CD1c-positive myeloid dendritic cell (primary cell): ENCODE results near the gene DHRSX.
"Not testable (repeated sequence)": the region's sequence is repeated elsewhere in the genome, so short reads cannot be mapped to it uniquely, and the experiment has no call there.

Source experiments
- DNase-seq: peaks from one replicate; pipeline ENCODE4 v3.0.0-alpha.2; 2016; ENCODE audit errors: extremely low spot score

DHRSX gene

DNA sequence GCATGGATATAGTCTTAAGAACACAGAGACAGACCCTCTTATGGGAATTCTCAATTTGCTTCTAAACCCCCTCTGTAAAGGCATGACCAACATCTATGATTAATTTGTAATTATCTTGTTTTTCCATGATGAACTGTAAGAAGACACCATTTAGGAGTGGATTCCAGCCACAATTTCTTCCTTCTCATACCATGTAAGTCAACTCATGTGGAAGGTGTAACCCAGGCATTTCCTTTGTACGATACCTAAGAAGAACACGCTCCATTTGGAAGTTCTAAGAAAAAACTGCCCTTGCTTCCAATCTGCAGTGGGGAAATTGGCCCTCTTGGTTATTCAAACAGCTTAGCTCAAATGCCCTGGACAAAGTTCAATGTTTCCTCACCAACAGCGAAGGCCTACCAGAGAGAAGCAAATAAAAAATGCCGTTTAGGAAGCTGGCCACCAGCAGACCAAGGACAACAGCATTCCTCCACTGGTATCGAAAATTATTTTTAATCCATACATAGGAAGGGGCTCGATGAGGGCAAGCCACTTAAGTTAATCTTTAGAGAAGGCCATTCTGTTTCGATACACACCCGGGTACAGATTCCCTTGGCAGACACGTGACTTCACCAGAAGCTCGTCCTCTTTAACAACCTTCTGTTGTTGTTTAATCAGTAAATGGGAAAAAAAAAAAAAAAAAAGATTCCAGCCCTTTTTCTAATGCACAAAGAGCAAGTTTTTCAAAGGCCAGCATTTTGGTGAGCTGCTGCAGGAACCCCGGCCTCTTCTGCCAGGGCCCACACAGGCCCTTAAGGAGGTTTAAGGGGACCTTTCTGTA lies 2.6 kb downstream of the DHRSX start:
- DNase-seq = no peak

DNA sequence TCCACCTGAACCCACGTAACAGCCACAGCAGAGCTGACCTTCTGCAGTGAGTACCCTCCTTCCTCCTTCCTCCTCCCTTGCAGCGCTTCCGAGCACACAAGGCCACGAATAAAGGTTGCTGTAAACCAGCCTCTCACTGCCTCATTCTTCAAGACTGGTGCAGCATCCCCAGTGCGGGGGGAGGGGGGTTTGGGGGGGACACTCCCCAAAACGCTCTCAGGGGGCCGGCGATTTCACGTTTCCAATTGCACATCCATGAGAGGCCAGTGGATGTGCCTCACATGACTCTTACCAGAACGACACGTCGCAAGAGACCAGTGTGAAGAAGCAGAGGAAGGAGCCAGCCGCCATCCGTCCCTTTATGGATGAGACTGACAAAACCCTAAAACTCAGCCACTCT lies 5.2 kb downstream of the DHRSX start:
- no peak for DNase-seq

DNA sequence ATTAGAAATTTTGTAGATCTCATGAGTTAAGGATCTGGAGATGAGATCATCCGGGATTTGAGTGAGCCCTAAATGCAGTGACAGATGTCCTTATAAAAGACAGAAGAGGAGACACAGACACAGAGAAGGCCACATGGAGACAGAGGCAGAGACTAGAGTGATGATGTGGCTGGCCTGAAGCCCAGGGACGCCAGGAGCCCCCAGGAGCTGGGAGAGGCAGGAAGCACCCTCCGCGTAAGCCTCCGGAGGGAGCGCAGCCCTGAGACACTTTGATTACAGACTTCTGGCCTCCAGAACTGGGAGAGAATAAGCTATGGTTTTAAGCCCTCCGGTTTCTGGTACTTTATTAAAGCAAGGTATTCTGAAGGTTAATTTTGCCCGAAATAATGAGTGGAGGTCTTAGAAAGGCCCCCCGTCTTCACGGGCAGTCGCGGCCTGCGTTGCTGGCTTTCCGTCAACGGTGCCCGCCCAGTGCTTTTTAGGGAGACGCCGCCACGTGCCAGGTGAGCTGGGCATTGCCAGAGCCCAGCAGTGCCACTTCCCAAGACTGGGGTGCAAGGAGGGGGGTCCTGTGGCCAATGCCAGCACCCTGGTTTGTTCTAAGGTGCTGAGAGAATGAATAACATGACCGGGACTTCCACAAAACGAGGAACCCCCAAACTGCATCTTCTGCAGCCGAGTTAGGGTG lies 8.1 kb downstream of the DHRSX start:
- DNase-seq = no peak

DNA sequence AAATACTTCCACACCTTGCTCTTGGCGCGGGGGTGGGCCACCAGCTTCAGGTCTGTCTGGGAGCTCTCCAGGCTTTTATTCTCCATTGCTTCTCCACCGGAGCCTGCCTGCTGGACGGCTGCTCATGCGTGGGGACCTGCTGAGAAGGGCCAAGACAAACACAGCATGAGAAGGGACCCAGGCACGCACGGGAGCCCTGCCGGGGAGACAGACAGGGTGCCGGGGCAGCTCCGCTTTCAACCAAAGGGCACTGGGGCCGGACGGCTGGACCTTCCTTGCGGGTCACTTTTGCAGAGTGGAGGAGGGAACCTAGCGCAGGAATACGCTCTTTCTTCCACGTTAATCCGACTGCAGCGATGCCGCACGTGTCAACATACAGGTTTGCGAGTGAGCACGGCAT lies 10.1 kb downstream of the DHRSX start:
- DNase-seq = no peak

DNA sequence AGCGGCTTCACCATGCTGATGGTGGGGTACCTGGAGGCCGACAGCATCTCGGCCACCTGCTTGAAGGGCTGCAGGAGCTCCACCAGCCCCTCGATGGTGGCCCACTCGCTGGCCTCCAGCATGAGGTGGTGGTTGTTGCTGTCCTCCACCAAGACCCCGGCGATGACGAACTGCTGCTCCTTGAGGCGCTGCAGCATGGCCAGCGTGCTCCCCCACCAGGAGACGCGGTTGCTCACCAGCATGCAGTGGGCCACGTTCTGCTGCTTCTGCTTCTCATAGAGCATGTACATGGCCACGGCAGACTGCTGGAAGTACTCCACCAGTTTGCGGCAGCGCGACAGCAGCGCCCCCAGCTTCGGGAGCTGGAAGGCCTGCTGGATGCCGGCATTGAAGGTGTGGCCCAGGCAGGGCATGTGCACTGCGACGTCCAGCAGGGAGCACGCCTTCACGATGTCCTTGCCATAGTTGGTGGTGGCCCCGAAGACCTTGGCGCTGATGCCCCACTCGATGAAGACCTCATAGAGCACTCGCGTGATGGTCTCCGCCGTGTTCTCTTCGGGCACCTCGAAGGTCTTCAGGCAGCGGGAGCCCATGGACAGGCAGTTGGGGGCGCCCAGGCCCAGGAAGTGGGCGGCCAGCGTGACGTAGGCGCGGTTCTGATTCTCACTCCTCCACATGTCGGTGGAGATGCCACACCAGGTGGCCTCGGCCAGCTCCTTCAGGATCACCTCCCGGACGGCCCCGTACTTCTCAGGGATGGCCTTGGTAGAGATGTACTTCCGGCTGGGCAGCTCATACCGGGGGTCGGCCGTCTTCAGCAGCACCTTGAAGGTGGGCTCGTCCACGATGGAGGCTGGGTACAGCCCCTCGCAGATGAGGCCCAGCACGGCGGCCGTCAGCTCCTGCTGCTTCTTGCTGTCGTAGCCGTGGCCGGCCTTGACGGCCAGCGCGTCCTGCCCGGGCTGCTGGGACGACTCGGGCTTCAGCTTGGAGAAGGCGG lies 11.0 kb downstream of the DHRSX start:
- no peak for DNase-seq

DNA sequence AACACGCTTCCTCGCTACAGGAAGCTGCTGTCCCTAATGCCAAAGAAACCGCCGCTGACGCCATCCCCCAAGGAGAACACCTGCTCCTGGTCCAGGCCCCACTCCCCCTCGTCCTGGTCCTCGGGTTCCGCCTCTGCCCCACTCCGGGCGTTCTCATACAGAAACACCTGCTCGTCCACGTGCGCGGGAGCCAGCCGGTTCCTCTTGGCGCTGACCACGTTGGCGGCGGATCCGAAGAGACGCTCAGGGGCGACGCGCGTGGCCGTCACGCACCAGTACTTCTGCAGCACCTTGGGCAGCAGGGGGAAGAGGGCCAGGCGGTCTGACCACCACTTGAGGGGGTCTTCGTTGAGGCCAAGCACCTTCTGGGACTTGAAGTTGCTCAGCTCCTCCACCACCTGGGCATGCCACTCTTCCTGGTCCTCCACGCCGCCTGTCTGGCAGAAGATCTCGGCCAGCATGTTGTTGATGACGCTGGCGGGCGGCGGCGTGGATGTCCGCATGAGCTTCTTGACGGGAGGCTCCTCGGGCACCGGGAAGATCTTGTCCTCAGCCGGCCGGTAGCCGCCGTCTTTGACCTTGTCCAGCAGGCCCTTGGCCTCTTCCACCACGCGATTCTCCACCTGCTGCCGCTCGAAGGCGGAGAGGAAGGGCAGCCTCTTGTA lies 12.0 kb downstream of the DHRSX start:
- no peak for DNase-seq

DNA sequence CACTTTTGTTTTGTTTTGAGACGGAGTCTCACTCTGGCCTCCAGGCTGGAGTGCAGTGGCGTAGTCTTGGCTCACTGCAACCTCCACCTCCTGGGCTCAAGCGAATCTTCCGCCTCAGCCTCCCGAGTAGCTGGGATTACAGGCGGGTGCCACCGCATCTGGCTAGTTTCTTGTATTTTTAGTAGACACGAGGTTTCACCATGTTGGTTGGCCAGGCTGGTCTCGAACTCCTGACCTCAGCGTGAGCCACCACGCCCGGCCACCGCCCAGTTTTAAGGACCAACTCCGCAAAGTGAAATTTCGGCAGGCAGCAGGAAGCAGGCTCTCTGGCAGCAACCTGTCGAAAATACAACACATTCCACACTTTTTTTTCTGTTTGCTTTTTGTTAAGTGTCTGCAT lies 13.4 kb downstream of the DHRSX start:
- DNase-seq = no peak

DNA sequence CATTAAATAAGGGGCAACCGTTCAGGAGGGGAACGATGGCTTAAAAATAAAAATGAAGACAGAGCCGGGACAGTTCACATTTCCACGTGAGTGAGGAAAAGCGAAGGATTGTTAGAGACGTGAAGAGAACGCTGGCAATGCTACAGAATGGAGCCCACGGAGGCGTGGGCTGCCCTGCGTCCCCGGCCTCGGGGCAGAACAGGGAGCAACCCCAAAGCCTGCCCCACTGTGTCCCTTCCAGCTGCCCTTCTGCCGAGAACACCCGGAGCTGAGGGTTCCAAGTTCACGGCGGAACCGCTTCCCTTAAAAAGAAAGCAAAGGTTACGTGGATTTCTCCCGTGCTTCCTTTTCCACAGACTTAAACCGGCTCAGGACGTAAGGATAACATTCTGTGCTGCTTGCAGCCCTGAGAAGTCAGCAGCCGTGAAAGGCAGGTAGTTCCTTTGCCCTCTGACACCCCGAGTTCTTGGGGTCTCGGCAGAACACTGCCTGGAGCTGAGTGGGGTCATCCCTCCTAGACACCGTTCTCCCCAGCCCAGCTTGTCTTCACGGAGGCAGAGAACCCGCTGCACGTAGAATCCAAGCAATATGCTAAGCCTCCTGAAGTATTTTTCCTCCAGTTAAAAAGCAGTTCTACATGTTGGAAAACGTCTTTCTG lies 14.2 kb downstream of the DHRSX start:
- DNase-seq = no peak

DNA sequence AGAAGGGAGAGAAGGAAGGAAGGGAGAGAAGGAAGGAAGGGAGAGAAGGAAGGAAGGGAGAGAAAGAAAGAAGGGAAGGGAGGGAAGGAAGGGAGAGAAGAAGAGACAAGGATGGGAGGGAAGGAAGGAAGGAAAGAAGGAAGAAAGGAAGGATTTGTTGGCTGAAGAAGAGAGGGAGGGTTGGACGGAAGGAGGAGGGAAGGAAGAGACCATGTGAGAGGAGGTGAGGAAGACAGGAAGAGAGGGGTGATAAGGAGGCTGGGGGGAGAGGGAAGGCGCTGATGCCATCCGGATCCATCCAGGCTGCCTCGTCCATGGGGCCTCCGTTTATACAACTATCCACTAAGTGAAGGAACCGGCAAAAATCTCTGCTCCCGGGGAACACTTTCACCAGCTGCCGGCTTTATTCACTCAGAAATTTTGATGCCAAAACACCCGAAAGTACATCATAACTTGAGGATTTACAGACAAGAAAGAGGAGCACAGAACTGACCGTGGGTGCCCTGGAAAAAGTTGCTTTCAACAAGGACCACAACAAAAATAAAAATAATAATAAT lies 14.9 kb downstream of the DHRSX start:
- DNase-seq = no peak

DNA sequence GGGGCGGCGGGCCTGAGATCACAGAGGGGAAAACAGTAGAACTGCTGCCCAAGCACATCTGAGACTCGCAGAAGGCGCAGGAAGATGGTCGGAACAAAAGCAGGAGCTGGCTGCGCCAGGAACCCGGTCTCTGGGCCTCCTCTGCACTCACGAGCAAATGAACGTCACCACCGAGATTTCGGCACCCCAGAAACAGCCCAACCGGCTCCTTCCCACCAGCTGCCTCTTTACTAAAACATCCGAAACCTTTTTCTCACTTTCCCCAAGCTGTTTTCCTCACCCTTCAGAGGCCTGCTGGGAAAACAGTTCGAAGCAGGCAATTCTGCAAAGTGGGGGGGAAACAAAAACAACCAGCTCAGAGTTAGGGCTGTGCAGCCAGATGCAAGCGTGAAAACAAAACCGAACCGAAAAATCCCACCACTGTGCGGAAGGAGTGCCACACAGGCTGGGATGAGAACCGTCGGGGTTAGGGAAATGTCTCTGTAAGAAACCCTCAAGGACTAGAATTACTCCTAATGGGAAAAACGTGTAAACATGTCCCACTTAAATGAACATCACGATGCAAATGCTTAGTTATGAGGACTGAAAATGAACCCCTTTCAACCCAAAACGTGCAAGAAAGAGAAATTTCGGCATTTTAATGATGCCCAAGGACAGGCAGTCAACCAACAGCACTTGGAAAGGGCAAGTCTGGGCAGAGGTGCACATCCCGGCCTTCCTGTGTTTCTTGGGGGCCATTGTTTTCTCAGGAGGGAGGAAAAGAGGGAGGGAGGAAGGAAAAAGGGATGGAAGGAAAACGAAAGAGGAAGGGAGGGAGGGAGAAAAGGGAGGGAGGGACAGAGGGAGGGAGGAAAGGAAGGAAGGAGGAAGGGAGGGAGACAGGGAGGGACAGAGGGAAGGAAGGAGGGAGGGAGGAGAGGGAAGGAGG lies 15.8 kb downstream of the DHRSX start:
- DNase-seq = no peak

DNA sequence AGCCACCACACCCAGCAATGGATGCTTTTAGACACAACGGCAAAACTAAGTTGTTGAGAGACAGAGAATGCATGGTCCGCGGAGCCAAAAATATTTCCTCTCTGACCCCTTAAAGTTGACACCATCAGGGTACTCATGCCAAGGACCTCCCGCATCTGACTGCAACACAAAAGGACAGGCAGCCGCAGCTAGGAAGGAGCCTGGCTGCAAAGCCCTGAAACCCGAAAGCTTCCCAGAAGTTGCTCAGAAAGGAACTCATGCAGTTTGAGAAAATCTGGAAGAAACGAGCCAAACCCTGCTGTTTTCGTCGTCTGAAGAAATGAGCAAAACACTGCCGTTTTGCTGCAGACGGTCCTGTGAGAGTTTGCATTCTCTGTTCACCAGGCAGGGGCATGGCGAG lies 16.5 kb downstream of the DHRSX start:
- DNase-seq = no peak

DNA sequence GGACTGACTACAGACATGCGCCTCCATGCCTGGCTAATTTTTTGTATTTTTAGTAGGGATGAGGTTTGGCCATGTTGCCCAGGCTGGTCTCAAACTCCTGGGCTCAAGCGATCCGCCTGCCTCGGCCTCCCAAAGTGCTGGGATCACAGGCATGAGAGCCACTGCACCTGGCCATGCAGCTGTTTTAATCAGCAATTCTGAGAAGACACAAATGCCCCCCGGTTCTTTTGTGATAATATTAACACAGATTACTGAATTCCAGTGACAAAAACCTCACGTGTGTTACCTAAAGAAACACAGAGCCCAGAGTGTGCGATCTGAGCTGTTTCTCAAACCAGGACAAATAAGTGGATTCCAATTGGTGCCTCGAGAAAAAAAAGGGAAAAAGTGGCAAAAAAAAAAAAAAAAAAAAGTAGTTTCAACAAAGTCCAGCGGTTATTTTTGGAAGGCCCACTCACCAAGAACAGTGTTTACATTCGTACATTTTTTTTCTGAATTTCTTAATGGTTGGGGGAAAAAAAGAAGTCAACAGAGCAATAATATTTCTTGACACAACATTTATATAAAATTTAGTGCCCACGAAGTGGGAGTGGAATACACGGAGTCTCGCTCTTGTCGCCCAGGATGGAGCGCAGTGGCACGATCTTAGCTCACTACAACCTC lies 17.2 kb downstream of the DHRSX start:
- DNase-seq = no peak

DNA sequence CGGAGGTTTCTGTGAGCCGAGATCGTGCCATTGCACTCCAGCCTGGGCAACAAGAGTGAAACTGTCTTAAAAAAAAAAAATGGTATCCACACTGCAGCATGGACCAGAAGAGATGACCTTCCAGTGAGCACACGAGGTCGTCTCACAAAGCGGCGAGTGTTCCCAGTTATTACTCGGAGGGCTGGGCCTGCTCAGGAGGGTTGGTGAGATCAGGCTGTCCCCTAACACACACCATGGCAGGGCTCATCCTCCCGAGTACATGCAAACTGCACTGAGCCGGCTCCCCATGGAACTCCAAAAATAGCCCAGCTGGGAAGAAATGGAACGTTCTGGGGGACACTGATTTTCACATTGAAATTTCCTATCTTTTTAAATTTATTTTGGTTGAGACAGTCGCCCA lies 19.2 kb downstream of the DHRSX start:
- DNase-seq = not testable (repeated sequence)

DNA sequence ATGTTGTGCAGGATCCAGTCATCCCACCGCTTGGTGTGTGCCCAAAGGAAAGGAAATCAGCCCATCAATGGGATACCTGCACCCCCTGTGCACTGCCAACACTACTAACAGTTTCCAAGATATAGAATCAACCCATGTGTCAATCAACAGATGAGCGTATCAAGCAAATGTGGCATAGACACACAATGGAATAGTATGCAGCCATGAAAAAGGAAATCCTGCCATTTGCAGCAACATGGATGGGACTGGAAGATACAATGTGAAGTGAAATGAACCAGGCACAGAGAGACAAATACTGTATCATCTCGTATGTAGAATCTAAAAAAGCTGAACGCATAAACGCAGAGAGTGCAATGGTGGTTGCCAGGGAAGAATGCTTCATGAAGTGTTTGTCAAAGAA lies 20.8 kb downstream of the DHRSX start:
- DNase-seq = not testable (repeated sequence)

DNA sequence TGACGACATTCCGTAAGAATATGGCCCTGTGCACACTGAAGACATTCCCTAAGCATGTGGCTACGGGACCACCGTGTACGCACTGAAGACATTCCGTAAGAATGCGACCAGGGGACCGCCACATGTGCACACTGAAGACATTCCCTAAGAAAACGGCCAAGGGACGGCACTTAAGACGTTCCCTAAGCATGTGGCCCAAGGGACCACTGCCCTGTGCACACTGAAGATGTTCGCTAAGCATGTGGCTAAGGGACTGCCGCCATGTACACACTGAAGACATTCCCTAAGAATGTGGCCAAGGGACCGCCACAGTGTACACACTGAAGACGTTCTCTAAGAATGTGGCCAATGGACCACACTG lies 21.4 kb downstream of the DHRSX start:
- no peak for DNase-seq

DNA sequence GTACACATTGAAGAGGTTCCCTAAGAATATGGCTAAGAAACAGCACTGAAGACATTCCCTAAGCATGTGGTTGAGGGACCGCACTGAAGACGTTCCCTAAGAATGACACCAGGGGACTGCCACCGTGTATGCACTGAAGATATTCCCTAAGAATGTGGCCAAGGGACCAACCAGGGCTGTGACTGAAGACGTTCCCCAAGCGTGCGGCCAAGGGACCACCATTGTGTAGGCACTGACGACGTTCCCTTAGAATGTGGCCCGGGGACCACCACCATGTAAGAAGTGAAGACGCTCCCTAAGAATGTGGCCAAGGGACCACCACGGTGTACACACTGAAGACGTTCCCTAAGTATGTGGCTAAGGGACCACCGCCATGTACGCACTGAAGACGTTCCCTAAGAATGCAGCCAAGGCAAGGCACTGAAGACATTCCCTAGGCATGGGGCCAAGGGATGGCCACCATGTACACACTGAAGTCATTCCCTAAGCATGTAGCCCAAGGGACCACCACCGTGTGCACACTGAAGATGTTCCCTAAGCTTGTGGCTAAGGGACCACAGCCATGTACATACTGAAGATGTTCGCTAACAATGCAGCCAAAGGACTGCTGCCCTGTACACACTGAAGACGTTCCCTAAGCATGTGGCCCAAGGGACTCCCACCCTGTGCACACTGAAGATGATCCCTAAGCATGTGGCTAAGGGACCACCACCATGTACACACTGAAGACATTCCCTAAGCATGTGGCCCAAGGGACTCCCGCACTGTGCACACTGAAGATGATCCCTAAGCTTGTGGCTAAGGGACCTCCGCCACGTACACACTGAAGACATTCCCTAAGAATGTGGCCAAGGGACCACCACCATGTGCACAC lies 22.0 kb downstream of the DHRSX start:
- DNase-seq = no peak

DNA sequence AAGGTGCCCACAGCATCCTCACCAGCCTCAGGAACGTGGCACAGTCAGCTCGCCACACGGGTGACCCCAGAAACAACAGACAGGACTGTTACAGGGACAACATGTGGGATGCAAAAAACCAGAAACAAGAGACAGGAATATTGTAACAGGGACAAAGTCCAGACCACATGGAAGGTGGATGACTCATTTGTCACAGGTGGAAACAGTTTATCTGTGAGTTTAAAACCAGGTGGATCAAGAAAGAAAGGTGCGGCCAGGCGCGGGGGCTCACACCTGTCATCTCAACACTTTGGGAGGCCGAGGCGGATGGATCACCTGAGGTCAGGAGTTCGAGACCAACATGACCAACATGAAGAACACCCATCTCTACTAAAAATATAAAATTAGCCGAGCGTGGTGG lies 23.5 kb downstream of the DHRSX start:
- not testable (repeated sequence) for DNase-seq
